ENCODE data around the gene PPFIBP1.

PPFIBP1 gene

GRCh38 chr12:27545665-27546064 lies 21.7 kb downstream of the PPFIBP1 start:
- no peak for TF ChIP-seq CTCF (IDR thresholded peaks at IDR 0.05; ENCODE audit: low read depth, low read length)
- no peak overlapping the region for H3K4me3 ChIP-seq (replicated peaks in 1 of 2; ENCODE audit: low read depth in 2 of 2, low read length in 2 of 2)

GRCh38 chr12:27547592-27547991 lies 23.6 kb downstream of the PPFIBP1 start:
- no peak for DNase-seq (ENCODE audit: low read depth in 2 of 2)
- H3K4me3 ChIP-seq (replicated peaks in 1 of 2; ENCODE audit: low read depth in 2 of 2, low read length in 2 of 2): no peak overlapping the region
- TF ChIP-seq CTCF (IDR thresholded peaks at IDR 0.05; ENCODE audit: low read depth, low read length): no peak

More at GRCh38 chr12:27545665-27546064, 21.7 kb downstream of the PPFIBP1 start:
- no peak for DNase-seq (ENCODE audit: low read depth in 2 of 2)

- no peak for DNase-seq (ENCODE audit: low read depth in 2 of 2)
- TF ChIP-seq CTCF (IDR thresholded peaks at IDR 0.05; ENCODE audit: low read depth, low read length): no peak
- no peak overlapping the region for H3K4me3 ChIP-seq (replicated peaks in 1 of 2; ENCODE audit: low read depth in 2 of 2, low read length in 2 of 2)
These were observed 24.5 kb downstream of the PPFIBP1 start for GRCh38 chr12:27548301-27549199.

GRCh38 chr12:27549236-27549800 lies 25.3 kb downstream of the PPFIBP1 start:
- DNase-seq (ENCODE audit: low read depth in 2 of 2): peak; percentile 87 to 94
- peak overlapping the region in 1 of 2 donors; percentile 28 for H3K4me3 ChIP-seq (replicated peaks in 1 of 2; ENCODE audit: low read depth in 2 of 2, low read length in 2 of 2)
- TF ChIP-seq CTCF (IDR thresholded peaks at IDR 0.05; ENCODE audit: low read depth, low read length): no peak

- peak; percentile 99 for DNase-seq (ENCODE audit: low read depth in 2 of 2)
- TF ChIP-seq CTCF (IDR thresholded peaks at IDR 0.05; ENCODE audit: low read depth, low read length): no peak
- H3K4me3 ChIP-seq (replicated peaks in 1 of 2; ENCODE audit: low read depth in 2 of 2, low read length in 2 of 2): peak overlapping the region in 1 of 2 donors; percentile 28
These were observed 26.0 kb downstream of the PPFIBP1 start for GRCh38 chr12:27549801-27550652.

- TF ChIP-seq CTCF (IDR thresholded peaks at IDR 0.05; ENCODE audit: low read depth, low read length): no peak
- H3K4me3 ChIP-seq (replicated peaks in 1 of 2; ENCODE audit: low read depth in 2 of 2, low read length in 2 of 2): no peak overlapping the region
These were observed 26.6 kb downstream of the PPFIBP1 start for GRCh38 chr12:27550653-27550975.

More at GRCh38 chr12:27550653-27550975, 26.6 kb downstream of the PPFIBP1 start:
- DNase-seq (ENCODE audit: low read depth in 2 of 2): no peak

Data from cardiac fibroblast (primary cell).